PC-3 (cell line): ENCODE measurements around the gene SMIM12.

Source experiments
- EZH2 ChIP-seq: fragments of 300-600 bp; sonication (generic); IDR thresholded peaks from one replicate; pipeline ENCODE4 v1.6.1; 2017; ENCODE audit warnings: antibody characterized with exemption, mild to moderate bottlenecking, low read length; ENCODE audit not compliant: unreplicated experiment
- EZH2phosphoT487 ChIP-seq: fragments of 300-600 bp; sonication (generic); IDR thresholded peaks from 2 replicates; pipeline ENCODE4 v1.6.1; 2018; ENCODE audit warnings: mild to moderate bottlenecking, antibody characterized with exemption, low read length, borderline replicate concordance
- TF ChIP-seq, protein P1 (sequence below): fragments of 300-600 bp; sonication (generic); conservative IDR thresholded peaks from 2 replicates; pipeline ENCODE4 v1.5.1; 2017; ENCODE audit warnings: antibody characterized with exemption, low read depth, mild to moderate bottlenecking, low read length

- TF ChIP-seq, protein P1, sequence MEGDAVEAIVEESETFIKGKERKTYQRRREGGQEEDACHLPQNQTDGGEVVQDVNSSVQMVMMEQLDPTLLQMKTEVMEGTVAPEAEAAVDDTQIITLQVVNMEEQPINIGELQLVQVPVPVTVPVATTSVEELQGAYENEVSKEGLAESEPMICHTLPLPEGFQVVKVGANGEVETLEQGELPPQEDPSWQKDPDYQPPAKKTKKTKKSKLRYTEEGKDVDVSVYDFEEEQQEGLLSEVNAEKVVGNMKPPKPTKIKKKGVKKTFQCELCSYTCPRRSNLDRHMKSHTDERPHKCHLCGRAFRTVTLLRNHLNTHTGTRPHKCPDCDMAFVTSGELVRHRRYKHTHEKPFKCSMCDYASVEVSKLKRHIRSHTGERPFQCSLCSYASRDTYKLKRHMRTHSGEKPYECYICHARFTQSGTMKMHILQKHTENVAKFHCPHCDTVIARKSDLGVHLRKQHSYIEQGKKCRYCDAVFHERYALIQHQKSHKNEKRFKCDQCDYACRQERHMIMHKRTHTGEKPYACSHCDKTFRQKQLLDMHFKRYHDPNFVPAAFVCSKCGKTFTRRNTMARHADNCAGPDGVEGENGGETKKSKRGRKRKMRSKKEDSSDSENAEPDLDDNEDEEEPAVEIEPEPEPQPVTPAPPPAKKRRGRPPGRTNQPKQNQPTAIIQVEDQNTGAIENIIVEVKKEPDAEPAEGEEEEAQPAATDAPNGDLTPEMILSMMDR: no peak
- TF ChIP-seq EZH2phosphoT487 (no peak), EZH2 (no peak)
Measured at GRCh38 chr1:34808051-34808810, 51.3 kb downstream of the SMIM12 start.
